ENCODE measurements around the gene ADCY4. TPM values are rescaled to one million over a fixed set of nuclear protein-coding genes. Genes with fewer than 3 reads are reported as not detected.
A peak's percentile ranks its signal among the peaks of the same experiment; 100 is the strongest.

The ADCY4 gene
- total and polyA plus RNA-seq, 2 of the 13 experiments (the other 11 are each of a cell fraction or from before 2014, with no cell fraction given), result 0.03 TPM; not detected in 1

- TF ChIP-seq NFIB (CRISPR knock-in tag; IDR thresholded peaks at IDR 0.05; ENCODE audit: borderline replicate concordance) (no peak), SOX6 (IDR thresholded peaks at IDR 0.05) (no peak), SOX6 (CRISPR knock-in tag; IDR thresholded peaks at IDR 0.05) (peak; percentile 63), SMYD3 (CRISPR knock-in tag; IDR thresholded peaks at IDR 0.05) (no peak), GLI4 (CRISPR knock-in tag; IDR thresholded peaks at IDR 0.05; ENCODE audit: borderline replicate concordance) (no peak), ZNF816 (CRISPR knock-in tag; IDR thresholded peaks at IDR 0.05; ENCODE audit: borderline replicate concordance) (peak; percentile 89), PRDM4 (CRISPR knock-in tag; IDR thresholded peaks at IDR 0.05; ENCODE audit: borderline replicate concordance) (peak; percentile 80; the same call in 1 of the 2 replicates), SMAD3 (CRISPR knock-in tag; IDR thresholded peaks at IDR 0.05) (peak; percentile 86; the same call in 1 of the 2 replicates), ZBTB33 (CRISPR knock-in tag; IDR thresholded peaks at IDR 0.05) (peak; percentile 86), IRF1 (CRISPR knock-in tag; IDR thresholded peaks at IDR 0.05; ENCODE audit: low read depth) (0 out of 2 replicates have a peak, but pooled peaks have one; percentile 70), RAD21 (CRISPR knock-in tag; IDR thresholded peaks at IDR 0.05) (peak; percentile 72), AHDC1 (CRISPR knock-in tag; IDR thresholded peaks at IDR 0.05; ENCODE audit: borderline replicate concordance) (peak; percentile 43; the same call in 1 of the 2 replicates), FOXM1 (CRISPR knock-in tag; IDR thresholded peaks at IDR 0.05) (no peak), ZNF549 (CRISPR knock-in tag; IDR thresholded peaks at IDR 0.05) (no peak), ZNF746 (CRISPR knock-in tag; IDR thresholded peaks at IDR 0.05) (no peak; the same call in 1 of the 2 replicates), ZNF512 (CRISPR knock-in tag; IDR thresholded peaks at IDR 0.05) (no peak; the same call in 1 of the 2 replicates)
Observed at GRCh38 chr14:24332268-24332993, 2.4 kb downstream of the ADCY4 start (continued).

All from HepG2 (cell line).